NCI-H2171 (cell line): ENCODE results near the gene WDR45B.
A peak's percentile ranks its signal among the peaks of the same experiment; 100 is the strongest.

Experiments
- DNase-seq: peaks from one replicate; lab custom pipeline; 2025; lab: John Stamatoyannopoulos, UW

Gene WDR45B

DNA sequence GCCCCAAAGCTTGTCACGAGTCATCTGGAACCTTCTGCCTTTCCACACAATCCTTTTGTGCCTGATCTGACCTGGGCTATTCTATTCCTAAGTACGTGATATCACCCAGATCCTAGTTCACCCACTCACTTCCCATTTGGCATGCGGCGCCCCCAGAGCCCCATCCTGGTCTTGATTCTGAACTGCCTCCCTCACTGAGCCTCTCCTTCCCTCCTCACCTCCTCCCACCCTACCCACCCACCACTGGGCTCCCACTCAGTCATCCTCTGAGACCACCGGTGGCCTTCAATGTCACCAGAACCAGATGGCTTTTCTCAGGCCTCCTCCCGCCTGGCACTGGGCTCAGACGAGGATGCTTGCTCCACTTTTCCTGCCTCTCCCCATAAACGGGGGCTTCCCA is 18.5 kb downstream of the WDR45B start:
- no peak for DNase-seq

DNA sequence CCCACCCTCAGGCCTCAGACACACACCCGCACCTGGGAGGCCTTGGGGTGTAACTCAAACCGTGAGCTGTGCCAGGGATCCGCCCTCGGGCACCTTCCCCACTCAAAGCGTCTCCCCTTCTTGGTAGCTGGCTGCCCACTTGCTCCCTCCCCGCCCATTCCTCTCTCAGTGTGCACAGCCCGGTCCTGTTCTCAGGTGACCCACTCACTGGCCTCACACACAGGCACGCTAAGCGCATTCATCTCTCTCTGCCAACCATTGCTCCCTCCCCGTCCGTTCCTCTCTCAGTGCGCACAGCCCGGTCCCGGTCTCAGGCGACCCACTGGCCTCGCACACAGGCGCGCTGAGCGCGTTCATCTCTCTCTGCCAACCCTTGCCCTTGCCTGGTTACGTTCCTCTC is 20.8 kb downstream of the WDR45B start:
- no peak for DNase-seq

DNA sequence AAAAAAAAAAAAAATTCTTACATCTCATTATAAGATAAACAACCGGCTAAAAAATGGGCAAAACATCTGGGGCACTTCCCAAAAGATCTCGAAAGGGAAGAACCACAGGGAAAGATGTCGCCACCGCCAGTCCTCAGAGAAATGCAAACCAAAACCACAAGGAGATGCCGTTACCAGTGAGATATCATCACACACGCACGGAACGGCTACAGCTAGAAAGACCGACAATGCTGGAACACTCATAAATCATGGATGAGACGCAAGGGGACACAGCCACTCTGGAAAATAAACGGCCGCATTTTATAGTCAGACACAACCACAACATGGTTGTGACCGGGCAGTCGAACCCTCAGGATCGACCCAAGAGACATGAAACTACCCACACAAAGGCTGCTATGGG is 24.5 kb downstream of the WDR45B start:
- DNase-seq: no peak

DNA sequence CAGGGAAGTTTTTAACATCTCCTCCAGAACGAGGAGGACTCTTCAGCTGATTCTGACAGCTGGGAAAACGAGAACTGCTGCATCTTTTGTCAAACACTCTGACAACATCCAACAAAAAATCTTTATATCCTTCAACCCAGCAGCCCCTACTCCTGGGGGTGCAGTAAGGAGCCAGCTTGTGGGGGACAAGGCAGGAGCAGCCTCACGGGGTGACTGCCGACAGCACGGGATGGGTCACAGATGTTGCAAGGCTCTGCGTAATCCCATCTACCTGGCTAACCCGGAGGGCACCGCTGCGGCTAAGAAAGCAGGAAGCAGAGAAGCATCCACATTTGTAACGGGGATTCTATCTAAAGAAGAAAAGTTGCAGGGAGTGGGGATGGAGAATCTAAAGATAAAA is 28.6 kb downstream of the WDR45B start:
- DNase-seq: no peak

GRCh38 chr17:82619211-82619610 is 29.0 kb downstream of the WDR45B start:
- no peak for DNase-seq

DNA sequence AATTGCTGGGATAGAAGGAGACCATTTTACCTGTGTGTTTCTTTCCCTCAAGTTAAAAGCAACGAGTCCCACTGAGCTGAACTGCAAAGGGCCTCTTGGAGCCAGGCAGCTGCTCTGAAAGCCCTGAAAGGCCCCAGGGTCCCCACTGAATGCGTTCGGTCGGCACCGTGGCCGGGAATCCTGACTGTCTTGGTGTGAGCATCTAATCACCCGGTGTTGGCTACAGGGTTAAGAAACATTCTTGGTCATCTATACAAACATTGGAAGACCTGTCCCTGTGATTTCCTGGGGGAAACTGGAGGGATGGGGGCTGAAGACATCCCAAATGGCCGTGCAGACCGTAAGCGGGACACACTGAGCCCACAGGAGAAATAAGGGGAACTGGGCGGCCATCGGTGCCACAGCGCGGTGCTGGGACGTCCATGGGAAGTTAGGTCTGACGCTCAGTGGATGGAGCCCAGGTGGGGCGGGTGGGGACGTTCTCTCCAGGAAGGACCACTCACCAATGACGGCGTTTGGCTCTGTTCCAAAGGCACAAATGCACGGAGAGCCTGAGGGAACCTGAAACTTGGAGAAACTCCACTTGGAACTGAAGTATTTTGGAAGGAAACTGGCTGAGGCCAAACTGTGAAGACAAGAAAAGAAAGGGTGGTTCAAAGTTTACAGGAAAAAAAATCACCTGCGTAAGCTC is 32.1 kb downstream of the WDR45B start:
- DNase-seq: no peak

DNA sequence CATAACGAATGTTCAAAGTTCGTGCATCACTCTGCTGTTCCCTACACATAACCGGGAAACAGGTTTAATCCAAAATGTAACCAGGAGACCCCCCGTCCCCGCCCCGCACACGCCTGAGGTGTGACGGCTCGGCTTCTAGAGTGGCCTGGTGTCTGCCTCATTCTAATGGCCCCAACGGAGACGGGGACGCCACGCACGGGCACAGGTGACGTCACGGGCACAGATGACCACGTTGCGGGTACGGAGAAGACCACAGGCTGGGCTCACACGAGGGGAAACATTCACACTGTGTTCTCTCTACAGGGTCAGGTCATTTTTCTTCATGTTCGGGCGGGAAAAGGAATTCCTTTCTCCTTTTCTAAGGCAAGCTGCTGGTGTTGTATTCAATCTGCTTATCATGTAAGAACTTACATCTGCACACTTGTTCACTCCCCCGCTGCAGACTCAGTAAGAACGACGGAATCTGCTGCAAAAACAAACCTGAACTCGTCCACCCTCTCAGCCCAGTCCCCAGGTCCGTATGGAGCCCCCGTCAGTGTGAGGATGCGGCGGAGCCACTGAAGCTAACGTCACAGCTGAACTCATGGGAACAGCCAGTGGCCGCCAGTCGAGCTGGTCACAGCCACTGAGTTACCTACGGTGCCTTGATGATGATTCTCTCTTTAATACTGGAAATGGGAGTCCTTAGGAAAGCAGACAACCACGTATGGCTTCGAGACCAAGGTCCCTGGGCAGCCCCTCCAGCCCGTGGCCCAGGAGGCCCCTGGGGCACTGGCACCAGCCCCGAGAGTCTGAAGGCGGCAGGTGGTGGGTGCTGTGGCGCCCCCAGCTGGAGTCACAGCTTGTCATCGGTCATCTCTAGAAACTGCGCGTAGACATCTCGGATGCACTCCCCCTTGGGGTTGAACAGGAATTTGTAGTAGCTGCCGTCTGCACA is 32.9 kb downstream of the WDR45B start:
- DNase-seq: no peak

DNA sequence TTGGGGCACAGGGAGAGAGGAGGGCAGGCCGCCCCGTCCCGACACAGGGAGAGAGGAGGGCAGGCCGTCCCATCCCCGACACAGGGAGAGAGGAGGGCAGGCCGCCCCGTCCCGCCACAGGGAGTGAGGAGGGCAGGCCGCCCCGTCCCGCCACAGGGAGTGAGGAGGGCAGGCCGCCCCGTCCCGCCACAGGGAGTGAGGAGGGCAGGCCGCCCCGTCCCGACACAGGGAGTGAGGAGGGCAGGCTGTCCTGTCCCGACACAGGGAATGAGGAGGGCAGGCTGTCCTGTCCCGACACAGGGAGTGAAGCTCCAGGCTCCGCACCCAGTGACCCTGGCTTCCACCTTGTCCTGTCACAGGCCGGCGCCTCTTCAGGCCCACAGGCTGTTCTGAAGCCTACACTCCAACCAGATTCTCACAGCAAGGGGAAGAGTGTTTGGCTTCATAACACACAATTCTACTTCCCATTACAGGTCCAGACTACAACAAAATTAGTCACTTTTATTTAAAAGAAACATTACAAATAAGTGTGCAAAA is 34.1 kb downstream of the WDR45B start:
- DNase-seq: no peak

DNA sequence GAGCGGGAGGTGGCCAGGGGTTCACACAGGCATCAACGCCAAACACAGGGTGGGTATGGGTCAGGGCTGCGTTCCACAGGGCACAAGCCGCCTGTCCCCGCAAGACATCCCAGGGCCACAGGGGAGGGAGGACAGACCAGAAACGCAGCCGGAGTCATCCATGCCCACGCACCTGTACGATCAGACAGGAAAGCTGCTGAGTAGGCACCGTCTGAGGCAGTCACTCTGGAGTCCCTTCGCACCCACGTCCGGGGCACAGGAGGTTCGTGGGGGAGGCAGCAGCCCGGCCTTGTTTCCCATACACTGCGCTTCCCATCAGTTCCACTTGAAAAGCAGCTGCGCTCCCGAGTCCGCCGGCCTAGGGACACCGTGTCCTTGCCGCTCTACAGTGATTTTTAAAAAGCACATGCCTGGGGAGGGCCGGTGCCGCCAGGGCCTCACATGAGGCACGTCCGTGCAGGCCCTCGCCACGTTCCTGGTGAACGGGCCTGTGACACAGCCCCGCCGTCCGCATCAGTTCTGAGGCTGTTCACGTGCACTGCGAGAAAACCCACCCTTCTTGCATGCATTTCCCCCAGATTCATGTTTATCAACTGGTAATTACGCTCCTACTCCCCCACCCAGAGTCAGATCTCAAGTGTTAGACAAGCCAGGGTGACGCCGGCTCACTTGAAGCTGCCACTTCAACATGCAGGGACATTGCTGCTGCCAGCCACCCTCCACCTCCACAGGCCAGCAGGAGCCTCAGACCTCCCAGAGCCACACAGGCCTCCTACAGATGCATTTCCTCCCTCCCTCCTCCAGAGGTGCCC is 34.8 kb downstream of the WDR45B start:
- DNase-seq: no peak

DNA sequence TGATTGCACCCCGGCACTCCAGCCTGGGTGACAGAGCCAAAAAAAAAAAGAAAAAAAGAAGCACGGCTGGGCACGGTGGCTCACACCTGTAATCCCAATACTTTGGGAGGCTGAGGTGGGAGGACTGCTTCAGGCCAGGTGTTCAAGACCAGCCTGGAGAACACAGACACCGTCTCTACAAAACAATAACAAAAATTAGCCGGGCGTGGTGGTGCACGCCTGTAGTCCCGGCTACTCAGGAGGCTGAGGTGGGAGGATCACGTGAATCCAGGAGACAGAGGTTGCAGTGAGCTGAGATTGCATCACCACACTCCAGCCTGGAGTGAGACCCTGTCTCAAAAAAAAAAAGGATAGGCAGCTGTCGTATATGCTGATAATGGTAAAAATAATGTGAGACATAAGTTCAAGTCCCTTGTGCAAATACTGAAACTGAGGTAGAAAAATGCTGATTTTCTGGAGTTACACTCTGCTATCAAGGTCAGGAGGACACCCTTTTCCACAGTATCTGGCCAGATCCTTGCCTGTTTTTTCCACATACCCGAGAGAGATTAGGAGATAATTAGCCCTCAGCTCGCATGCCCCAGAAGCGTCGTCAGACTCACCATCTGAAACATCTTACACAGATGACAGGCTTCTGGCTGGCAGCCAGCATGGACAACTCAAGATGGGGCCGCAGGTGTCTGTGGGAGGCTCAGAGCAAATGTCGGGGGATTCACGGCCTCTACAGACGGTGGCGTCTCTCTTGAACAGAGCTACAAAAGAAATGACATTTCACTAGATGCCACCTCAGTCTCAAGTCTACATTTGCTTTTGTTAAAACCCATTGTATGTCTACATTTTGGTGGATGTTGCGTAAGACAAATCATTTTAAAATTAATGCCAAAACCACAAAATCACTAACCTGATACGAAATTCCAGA is 36.8 kb downstream of the WDR45B start:
- DNase-seq: peak; percentile 95

GRCh38 chr17:82609655-82610054 is 38.6 kb downstream of the WDR45B start:
- no peak for DNase-seq

GRCh38 chr17:82608816-82609215 is 39.4 kb downstream of the WDR45B start:
- no peak for DNase-seq

DNA sequence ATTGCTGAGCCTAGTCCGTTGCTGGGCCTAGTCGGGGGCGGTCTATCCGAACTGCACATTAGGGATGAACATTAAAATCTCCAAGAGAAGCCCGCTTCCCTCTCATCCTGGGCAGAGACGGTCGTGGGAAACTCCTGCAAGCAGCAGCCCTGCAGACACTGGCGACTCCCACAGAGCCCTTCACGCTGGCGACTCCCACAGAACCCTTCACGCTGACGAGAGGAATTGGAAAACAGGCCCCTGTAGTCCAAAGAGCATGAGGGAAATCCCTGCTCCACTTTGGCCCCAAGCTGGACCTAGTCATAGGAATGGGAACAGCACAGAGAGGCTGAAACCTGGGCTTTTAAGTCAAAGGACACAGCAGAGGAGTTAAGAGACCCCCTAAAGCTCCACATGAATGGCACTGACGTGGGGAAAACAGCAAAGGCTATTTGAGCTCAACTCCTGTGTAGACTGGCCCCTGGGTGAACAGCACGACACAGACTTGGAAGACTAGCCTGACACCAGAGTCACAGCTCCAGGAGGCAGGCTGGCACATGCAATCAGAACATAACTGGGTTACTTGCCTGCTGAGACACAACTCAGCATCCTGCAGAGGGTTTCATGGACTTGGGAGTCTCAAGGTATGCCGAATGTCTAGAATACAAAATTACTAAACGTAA is 42.2 kb downstream of the WDR45B start:
- no peak for DNase-seq

- DNase-seq: no peak
Observed at GRCh38 chr17:82604532-82604931, 43.7 kb downstream of the WDR45B start.

GRCh38 chr17:82603981-82604448 is 44.2 kb downstream of the WDR45B start:
- DNase-seq: no peak

GRCh38 chr17:82602986-82603710 is 45.1 kb downstream of the WDR45B start:
- DNase-seq: no peak

DNA sequence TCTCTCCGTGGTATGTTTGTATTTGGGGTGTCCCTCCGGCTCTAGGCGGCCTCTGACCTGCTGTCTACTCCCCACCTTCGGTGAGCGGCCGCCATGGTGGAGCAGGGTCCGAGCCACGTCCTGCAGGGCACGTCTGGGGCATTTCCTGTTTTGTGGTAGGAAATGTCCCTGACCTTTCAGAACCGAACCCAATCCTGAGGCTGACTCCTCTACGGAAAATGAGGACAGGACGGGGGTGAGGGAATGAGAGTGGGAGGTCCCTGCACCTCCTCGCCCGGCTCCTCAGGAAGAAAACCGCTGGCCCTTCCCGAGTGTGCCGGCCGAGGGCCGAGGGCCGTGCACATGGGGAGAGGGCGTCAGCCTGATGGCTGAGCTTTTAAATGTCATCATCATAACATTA is 45.8 kb downstream of the WDR45B start:
- no peak for DNase-seq

DNA sequence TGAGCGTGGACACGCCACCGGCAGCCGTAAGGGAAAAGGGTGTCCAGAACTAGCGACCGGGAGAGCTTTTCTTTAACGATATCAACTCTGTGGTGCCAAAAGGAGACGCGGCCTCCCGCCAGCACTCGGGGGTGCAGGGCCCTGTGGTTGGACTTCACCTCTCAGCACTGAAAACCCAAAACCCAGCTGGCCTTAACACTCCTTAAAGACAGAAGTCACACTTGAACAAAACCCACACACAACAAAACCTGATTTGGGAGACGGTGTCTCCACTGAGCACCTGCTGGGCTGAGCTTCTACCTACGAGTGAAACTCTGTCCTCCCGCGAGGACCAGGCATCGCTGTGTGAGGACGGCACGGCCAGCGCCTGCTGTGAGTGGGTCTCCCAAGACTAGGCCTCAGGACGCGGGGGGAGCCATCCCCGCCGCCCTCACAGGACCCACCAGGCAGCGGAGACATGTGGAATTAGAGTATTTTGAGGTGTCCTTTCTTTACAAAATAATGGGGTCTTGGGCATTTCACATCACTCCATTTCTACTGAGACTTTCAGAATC is 46.7 kb downstream of the WDR45B start:
- DNase-seq: no peak

DNA sequence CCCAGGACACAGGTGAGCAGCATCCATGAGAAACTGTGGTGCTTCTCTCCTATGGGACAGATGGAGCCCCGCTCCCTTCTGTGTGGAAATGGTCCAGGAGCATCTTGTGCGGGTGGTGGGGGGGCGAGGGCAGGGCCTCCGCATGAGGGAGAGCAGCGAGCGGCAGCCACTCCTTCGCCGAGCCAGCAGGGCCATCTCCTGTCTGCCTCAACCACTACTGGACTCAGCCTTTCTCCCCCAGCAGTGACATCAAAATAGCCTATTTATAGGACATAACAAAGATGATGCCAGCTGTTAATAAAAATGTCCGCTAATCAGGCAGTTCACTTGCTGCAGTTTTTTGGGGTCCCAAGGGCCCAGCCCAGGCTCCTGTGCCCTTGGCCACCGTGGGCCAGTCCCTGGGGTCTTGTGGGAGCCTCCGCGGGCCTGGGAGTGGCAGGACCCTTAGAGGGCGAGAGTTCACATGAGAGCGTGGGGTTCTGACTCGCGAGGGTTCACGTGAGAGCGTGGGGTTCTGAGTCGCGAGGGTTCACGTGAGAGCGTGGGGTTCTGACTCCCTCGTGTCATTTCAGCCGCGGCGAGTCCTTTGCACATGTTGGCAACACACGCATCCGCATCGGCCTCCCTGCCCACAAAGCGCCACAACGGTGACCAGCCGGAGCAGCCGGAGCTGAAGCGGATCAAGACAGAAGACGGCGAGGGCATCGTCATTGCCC is 47.4 kb downstream of the WDR45B start:
- DNase-seq: no peak
